Bronchial epithelial cell (primary cell): ENCODE data around the gene REPS1. TPM values are rescaled to one million over a fixed set of nuclear protein-coding genes. Genes with fewer than 3 reads are reported as not detected.

Source experiments
- DNase-seq: peaks from one replicate; pipeline ENCODE4 v3.0.0-alpha.2; 2010; ENCODE audit warnings: low read depth
- FAIRE-seq: peaks from 2 replicates; lab custom pipeline; 2011; peaks lifted over from hg19 to GRCh38; lab: Jason Lieb, UNC
- H3K27me3 ChIP-seq: 2 replicates; pipeline ENCODE4 v1.5.1; 2011; ENCODE audit warnings: low read length; ENCODE audit not compliant: control insufficient read depth, insufficient read depth
- H3K36me3 ChIP-seq: 2 replicates; pipeline ENCODE4 v1.5.1; 2011; ENCODE audit warnings: low read length; ENCODE audit not compliant: control insufficient read depth, insufficient read depth
- H3K4me3 ChIP-seq: 2 replicates; pipeline ENCODE4 v1.5.1; 2011; ENCODE audit warnings: mild to moderate bottlenecking, low read depth, low read length, control low read depth
- total RNA-seq: library from RNA; depleted of rRNA; stranded (reverse); fragments of >200 nt; gene quantifications from 2 replicates; pipeline ENCODE4 v1.2.1, GENCODE V29; 2014
- TF ChIP-seq, protein P1 (sequence below): IDR thresholded peaks from 2 replicates; pipeline ENCODE4 v1.5.1; 2011; ENCODE audit warnings: mild to moderate bottlenecking, moderate library complexity, low read length, control low read depth, inconsistent platforms; ENCODE audit not compliant: insufficient read depth, severe bottlenecking

REPS1 gene
- total RNA-seq, 1 donor from 2014 or later: 31.1 TPM

- H3K4me3 ChIP-seq: no peak overlapping the region
- DNase-seq: peak; percentile 73
These were observed 15.8 kb downstream of the REPS1 start for GRCh38 chr6:138972226-138972665.

GRCh38 chr6:138971601-138972000 is 16.5 kb downstream of the REPS1 start:
- TF ChIP-seq, protein P1, sequence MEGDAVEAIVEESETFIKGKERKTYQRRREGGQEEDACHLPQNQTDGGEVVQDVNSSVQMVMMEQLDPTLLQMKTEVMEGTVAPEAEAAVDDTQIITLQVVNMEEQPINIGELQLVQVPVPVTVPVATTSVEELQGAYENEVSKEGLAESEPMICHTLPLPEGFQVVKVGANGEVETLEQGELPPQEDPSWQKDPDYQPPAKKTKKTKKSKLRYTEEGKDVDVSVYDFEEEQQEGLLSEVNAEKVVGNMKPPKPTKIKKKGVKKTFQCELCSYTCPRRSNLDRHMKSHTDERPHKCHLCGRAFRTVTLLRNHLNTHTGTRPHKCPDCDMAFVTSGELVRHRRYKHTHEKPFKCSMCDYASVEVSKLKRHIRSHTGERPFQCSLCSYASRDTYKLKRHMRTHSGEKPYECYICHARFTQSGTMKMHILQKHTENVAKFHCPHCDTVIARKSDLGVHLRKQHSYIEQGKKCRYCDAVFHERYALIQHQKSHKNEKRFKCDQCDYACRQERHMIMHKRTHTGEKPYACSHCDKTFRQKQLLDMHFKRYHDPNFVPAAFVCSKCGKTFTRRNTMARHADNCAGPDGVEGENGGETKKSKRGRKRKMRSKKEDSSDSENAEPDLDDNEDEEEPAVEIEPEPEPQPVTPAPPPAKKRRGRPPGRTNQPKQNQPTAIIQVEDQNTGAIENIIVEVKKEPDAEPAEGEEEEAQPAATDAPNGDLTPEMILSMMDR: no peak
- no peak overlapping the region for H3K4me3 ChIP-seq
- FAIRE-seq: no peak

More at GRCh38 chr6:138972226-138972665, 15.8 kb downstream of the REPS1 start:
- FAIRE-seq: no peak
- Histone ChIP-seq H3K36me3 (no peaks in the 10 kb centered on the region), H3K27me3 (no peaks in the 10 kb centered on the region)
- TF ChIP-seq, protein P1: no peak

GRCh38 chr6:138970856-138971425 is 17.1 kb downstream of the REPS1 start:
- no peaks in the 10 kb centered on the region for H3K36me3 ChIP-seq
- no peak for FAIRE-seq

More at GRCh38 chr6:138971601-138972000, 16.5 kb downstream of the REPS1 start:
- H3K27me3 ChIP-seq: no peaks in the 10 kb centered on the region
- no peaks in the 10 kb centered on the region for H3K36me3 ChIP-seq
- DNase-seq: no peak

DNA sequence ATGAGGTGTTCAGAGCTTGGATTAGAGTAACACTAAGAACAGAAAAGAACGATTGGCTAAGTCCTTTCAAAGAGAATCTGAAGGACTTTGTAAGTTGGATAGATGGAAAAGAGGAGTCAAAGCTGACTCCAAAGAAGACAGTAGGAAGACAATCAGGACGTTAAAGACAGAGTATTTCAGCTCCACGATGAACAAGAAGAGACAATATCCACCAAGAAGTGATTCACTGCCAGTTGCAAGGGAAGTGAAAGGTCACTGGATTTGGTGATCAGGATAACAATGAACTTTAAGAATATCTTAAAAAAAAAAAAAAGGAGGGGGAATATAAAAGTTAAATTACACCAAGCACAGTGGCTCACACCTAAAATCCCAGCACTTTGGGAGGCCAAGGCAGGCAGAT is 17.9 kb downstream of the REPS1 start:
- Histone ChIP-seq H3K27me3 (no peaks in the 10 kb centered on the region), H3K36me3 (no peaks in the 10 kb centered on the region), H3K4me3 (no peak overlapping the region)
- no peak for DNase-seq
- no peak for FAIRE-seq
- TF ChIP-seq, protein P1: no peak

More at GRCh38 chr6:138970856-138971425, 17.1 kb downstream of the REPS1 start:
- Histone ChIP-seq H3K27me3 (no peaks in the 10 kb centered on the region), H3K4me3 (no peak overlapping the region)
- peak; percentile 98 for DNase-seq
- TF ChIP-seq, protein P1: no peak

- DNase-seq: no peak
- no peak for FAIRE-seq
- H3K27me3 ChIP-seq: no peaks in the 10 kb centered on the region
- no peaks in the 10 kb centered on the region for H3K36me3 ChIP-seq
- TF ChIP-seq, protein P1: no peak
- H3K4me3 ChIP-seq: no peak overlapping the region
These were observed 21.2 kb downstream of the REPS1 start for GRCh38 chr6:138966870-138967269.

DNA sequence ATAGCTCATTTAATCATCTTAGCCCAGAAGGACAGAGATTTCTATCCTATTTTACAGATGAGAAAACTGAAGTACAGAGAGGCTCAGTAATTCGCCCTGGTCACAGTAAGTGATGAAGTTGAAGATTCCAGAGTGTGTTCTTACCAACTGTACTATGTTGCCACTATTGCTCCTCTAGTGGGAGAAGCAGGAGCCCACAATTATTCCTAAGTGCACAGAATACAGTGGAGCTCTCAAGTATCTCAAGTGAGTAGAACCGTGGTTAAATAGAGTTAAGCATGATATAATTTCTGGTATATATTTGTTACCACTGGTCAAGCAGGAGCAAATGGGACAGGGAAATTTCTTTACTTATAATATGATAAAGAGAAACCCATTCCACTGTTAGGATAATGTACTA is 22.1 kb downstream of the REPS1 start:
- TF ChIP-seq, protein P1: no peak
- DNase-seq (no peak), FAIRE-seq (no peak)

More for the DNA sequence above, 22.1 kb downstream of the REPS1 start:
- H3K4me3 ChIP-seq: no peak overlapping the region
- H3K36me3 ChIP-seq: no peaks in the 10 kb centered on the region
- no peaks in the 10 kb centered on the region for H3K27me3 ChIP-seq
